ENCODE measurements around the gene SAFB2. TPM values are rescaled to one million over a fixed set of nuclear protein-coding genes. Genes with fewer than 3 reads are reported as not detected.

The SAFB2 gene
- total and polyA plus RNA-seq, 8 donors: 35.0 to 112 (median 44.2) TPM

GRCh38 chr19:5625641-5626040 is 3.1 kb upstream of the SAFB2 start:
- no peak for TF ChIP-seq CTCF (IDR thresholded peaks at IDR 0.05)
- Histone ChIP-seq H3K36me3 (peaks cover 0 to 20% (median 4%) of the 10 kb centered on the region in 3 donors), H3K27me3 (no peaks in the 10 kb centered on the region), H3K4me3 (no peak overlapping the region), H3K27ac (no peak overlapping the region), H3K9me3 (no peaks in the 10 kb centered on the region), H3K4me1 (peaks cover 23 to 33% (median 27%) of the 10 kb centered on the region in 3 donors)
- DNase-seq (no peak), FAIRE-seq (no peak), ATAC-seq (no peak)
- 69 to 79% methylated on average over 12 of the region's 12 CpGs for WGBS, 2 donors
- intact Hi-C loops (cut with DNase I): no loop called here

- intact Hi-C loops (cut with DNase I): no loop called here
- Histone ChIP-seq H3K27me3 (no peaks in the 10 kb centered on the region), H3K36me3 (peaks cover 0 to 24% (median 4%) of the 10 kb centered on the region in 3 donors), H3K4me1 (peaks cover 32 to 41% (median 35%) of the 10 kb centered on the region in 3 donors), H3K9me3 (no peaks in the 10 kb centered on the region), H3K4me3 (peak overlapping the region in 3 of 4 donors; percentile 68 to 99 (median 97)), H3K27ac (peak overlapping the region in 2 of 4 donors; percentile 19 to 94)
- ATAC-seq (no peak), FAIRE-seq (no peak), DNase-seq (no peak)
- no peak for TF ChIP-seq CTCF (IDR thresholded peaks at IDR 0.05)
- WGBS, 2 donors: 17 to 30% methylated on average over 8 of the region's 8 CpGs
These were observed 2.2 kb upstream of the SAFB2 start for GRCh38 chr19:5624741-5625278.

- peak in 1 of 4 donors; percentile 5 for ATAC-seq
- Histone ChIP-seq H3K4me1 (peaks cover 37 to 43% (median 37%) of the 10 kb centered on the region in 3 donors), H3K36me3 (peaks cover 0 to 27% (median 4%) of the 10 kb centered on the region in 3 donors)
These were observed 1.6 kb upstream of the SAFB2 start for GRCh38 chr19:5624018-5624663.

GRCh38 chr19:5623397-5624017 is 931 bp upstream of the SAFB2 start:
- no peak for TF ChIP-seq CTCF (IDR thresholded peaks at IDR 0.05)
- WGBS, 2 donors: 0% methylated on average over 44 to 50 of the region's 50 CpGs
- peaks cover 37 to 40% (median 37%) of the 10 kb centered on the region in 3 donors for H3K4me1 ChIP-seq
- FAIRE-seq (no peak), DNase-seq (peak in 3 of 6 donors; percentile 29 to 78 (median 31)), ATAC-seq (peak in 1 of 4 donors; percentile 2)
- no peaks in the 10 kb centered on the region for H3K9me3 ChIP-seq
- peak overlapping the region; percentile 86 to 94 (median 93) for H3K27ac ChIP-seq
- peak overlapping the region; percentile 68 to 99 (median 96) for H3K4me3 ChIP-seq
- H3K27me3 ChIP-seq: no peaks in the 10 kb centered on the region
- H3K36me3 ChIP-seq: peaks cover 3 to 27% (median 4%) of the 10 kb centered on the region in 3 donors
- intact Hi-C loops (cut with DNase I): no loop called here

More at GRCh38 chr19:5624018-5624663, 1.6 kb upstream of the SAFB2 start:
- no peaks in the 10 kb centered on the region for H3K9me3 ChIP-seq
- FAIRE-seq (no peak), DNase-seq (peak; percentile 33 to 78 (median 56))
- WGBS, 2 donors: 1% methylated on average over 20 of the region's 20 CpGs
- intact Hi-C loops (cut with DNase I): no loop called here
- no peaks in the 10 kb centered on the region for H3K27me3 ChIP-seq
- no peak for TF ChIP-seq CTCF (IDR thresholded peaks at IDR 0.05)
- peak overlapping the region; percentile 86 to 94 (median 93) for H3K27ac ChIP-seq
- H3K4me3 ChIP-seq: peak overlapping the region; percentile 68 to 99 (median 96)

Measured in pancreas (tissue), 10 donors.